SJCRH30 (cell line): ENCODE data around the gene CALML3. TPM values are rescaled to one million over a fixed set of nuclear protein-coding genes. Genes with fewer than 3 reads are reported as not detected.

ENCODE experiments used
- DNase-seq, 2 experiments: peaks; one replicate each; pipeline ENCODE4 v3.0.0-alpha.2; 2015 to 2020
- H3K27ac ChIP-seq: fragments of 250-450 bp; sonication (Bioruptor Pico); 2 replicates; pipeline ENCODE4 v1.5.1; 2020; ENCODE audit warnings: mild to moderate bottlenecking, moderate library complexity
- H3K27me3 ChIP-seq: fragments of 250-450 bp; sonication (Bioruptor Pico); 2 replicates; pipeline ENCODE4 v1.5.1; 2020; ENCODE audit warnings: mild to moderate bottlenecking, moderate library complexity
- H3K36me3 ChIP-seq: fragments of 250-450 bp; sonication (Bioruptor Pico); 2 replicates; pipeline ENCODE4 v1.5.1; 2020; ENCODE audit warnings: mild to moderate bottlenecking, moderate library complexity
- H3K4me1 ChIP-seq: fragments of 250-450 bp; sonication (Bioruptor Pico); 2 replicates; pipeline ENCODE4 v1.5.1; 2020; ENCODE audit warnings: mild to moderate bottlenecking, moderate library complexity
- H3K4me3 ChIP-seq: fragments of 250-450 bp; sonication (Bioruptor Pico); 2 replicates; pipeline ENCODE4 v1.5.1; 2020; ENCODE audit warnings: mild to moderate bottlenecking, moderate library complexity
- H3K9me3 ChIP-seq: fragments of 250-450 bp; sonication (Bioruptor Pico); replicated peaks from 2 replicates; pipeline ENCODE4 v1.5.1; 2020; ENCODE audit warnings: mild to moderate bottlenecking, moderate library complexity
- total RNA-seq: library from RNA; depleted of rRNA; stranded (reverse); fragments of >200 nt; shearing (Covaris generic); gene quantifications from 2 replicates; pipeline ENCODE4 v1.2.3, GENCODE V29; 2014

CALML3 gene
- total RNA-seq, 1 experiment from 2014 or later = not detected

DNA sequence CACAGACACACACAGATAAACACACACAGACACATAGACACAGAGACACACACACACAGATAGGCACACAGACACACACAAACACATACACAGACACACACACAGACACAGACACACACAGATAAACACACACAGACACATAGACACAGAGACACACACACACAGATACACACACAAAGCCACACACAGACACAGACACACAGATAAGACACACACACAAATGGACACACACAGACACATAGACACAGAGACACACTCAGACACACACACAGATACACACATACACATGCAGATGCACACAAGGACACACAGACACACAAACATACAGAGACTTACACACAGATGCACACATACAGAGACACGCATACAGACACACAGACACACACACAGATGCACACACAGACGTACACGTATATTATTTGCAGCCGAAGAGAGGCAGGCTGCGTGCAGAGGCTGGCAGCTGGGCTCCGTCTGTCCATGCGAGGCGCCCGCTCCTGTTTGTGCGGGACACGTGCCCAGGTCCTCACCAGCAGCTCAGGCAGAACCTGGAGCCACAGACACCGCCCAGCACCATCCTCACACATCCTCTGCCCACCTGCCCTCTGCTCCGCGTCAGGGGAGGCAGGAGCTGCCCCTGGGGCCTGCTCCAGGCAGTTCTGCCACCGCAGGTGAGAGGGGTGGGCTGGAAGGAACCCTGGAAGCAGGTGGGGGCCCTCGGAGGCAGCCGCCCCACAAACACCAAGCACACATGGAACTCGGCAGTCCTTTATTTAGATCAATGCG, 26.6 kb upstream of the CALML3 start:
- Histone ChIP-seq H3K4me3 (no peak overlapping the region), H3K9me3 (no peaks in the 10 kb centered on the region), H3K27ac (no peak overlapping the region), H3K36me3 (no peaks in the 10 kb centered on the region), H3K4me1 (no peaks in the 10 kb centered on the region), H3K27me3 (no peaks in the 10 kb centered on the region)
- DNase-seq = no peak

DNA sequence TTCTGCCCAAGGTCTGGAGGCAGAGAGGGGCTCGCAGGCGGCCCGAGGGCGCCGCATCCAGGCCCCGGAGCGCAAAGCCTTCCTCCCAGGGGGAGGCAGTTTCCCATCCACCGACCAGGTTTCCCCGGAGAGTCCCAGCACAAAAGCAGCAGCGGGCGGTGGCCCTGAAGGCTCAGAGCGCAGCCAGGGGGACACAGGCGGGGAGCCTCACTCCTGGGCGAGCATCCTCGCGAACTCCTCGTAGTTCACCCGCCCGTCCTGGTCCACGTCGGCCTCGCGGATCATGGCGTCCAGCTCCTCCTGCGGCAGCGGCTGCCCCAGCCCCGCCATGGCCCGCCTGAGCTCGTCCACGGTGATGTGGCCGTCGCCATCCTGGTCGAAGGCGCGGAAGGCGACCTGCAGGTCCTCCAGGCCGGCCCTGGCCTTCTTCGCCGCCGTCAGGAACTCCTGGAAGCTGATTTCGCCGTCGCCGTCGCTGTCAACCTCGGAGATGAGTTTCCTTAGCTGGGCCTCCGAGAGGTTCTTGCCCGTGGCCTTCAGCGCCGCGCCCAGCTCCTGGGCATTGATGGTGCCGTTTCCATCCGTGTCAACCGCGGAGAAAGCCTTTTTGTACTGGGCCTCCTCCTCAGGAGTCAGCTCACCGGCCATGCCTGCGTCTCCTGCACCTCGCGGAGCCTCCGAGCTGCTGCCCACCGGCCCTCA, 25.8 kb upstream of the CALML3 start:
- no peaks in the 10 kb centered on the region for H3K36me3 ChIP-seq
- H3K9me3 ChIP-seq = no peaks in the 10 kb centered on the region
- no peaks in the 10 kb centered on the region for H3K27me3 ChIP-seq
- no peaks in the 10 kb centered on the region for H3K4me1 ChIP-seq
- DNase-seq = no peak
- H3K4me3 ChIP-seq = no peak overlapping the region
- no peak overlapping the region for H3K27ac ChIP-seq

DNA sequence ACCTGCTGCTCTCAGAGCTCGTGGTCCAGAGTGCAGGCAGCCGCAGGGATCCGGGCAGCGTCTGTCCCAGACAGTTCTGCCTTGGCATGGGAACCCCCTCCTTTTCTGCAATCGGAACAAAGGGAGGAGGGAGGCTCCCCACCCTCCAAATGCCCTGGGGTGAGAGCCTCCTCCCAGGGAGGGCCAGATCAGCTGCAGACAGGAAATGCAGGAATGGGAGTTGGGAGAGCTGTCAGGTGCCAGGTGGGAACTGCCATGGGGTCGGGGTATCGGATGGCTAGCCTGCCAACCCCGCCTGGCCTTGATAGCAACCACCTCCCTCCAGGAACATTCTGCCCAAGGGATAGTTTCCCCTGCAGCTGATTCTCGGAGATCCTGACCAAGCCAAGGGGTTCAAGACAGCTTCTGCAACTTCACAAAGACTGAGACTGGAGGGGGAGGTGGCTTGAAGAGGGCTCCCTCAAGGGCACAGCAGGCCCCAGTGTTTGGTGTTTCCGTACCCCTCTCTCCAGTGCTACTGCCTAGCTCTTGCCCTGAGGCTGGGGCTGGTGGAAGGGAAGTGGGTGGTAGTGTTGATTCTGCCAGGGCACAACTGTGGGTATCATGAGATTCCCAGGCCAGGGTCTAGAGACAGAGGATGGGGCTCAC, 25.1 kb upstream of the CALML3 start, which contains the start of gene CALML5:
Gene CALML5, minus strand, starts transcription at position 78 of the 648 bp plus-strand sequence. CDS start 132 bp downstream, outside the sequence.
- H3K4me1 ChIP-seq = no peaks in the 10 kb centered on the region
- no peak for DNase-seq
- no peaks in the 10 kb centered on the region for H3K27me3 ChIP-seq
- no peak within 1 kb of the TSS for H3K4me3 ChIP-seq
- no peaks in the 10 kb centered on the region for H3K36me3 ChIP-seq
- no peak within 1 kb of the TSS for H3K27ac ChIP-seq
- H3K9me3 ChIP-seq = no peaks in the 10 kb centered on the region

- no peak overlapping the region for H3K27ac ChIP-seq
- H3K4me3 ChIP-seq = no peak overlapping the region
- no peaks in the 10 kb centered on the region for H3K9me3 ChIP-seq
These were observed 24.5 kb upstream of the CALML3 start for GRCh38 chr10:5500162-5500670.

GRCh38 chr10:5500910-5501309, 23.9 kb upstream of the CALML3 start:
- peak in 1 of 2 experiments; percentile 20 for DNase-seq
- H3K4me1 ChIP-seq = no peaks in the 10 kb centered on the region
- H3K9me3 ChIP-seq = no peaks in the 10 kb centered on the region
- H3K36me3 ChIP-seq = no peaks in the 10 kb centered on the region
- H3K27ac ChIP-seq = no peak overlapping the region
- H3K27me3 ChIP-seq = no peaks in the 10 kb centered on the region
- no peak overlapping the region for H3K4me3 ChIP-seq

More at GRCh38 chr10:5500162-5500670, 24.5 kb upstream of the CALML3 start:
- no peaks in the 10 kb centered on the region for H3K36me3 ChIP-seq
- no peaks in the 10 kb centered on the region for H3K4me1 ChIP-seq
- DNase-seq = no peak
- no peaks in the 10 kb centered on the region for H3K27me3 ChIP-seq

- Histone ChIP-seq H3K36me3 (no peaks in the 10 kb centered on the region), H3K9me3 (no peaks in the 10 kb centered on the region), H3K27me3 (no peaks in the 10 kb centered on the region), H3K4me3 (no peak overlapping the region), H3K27ac (no peak overlapping the region), H3K4me1 (no peaks in the 10 kb centered on the region)
- DNase-seq = no peak
These were observed 22.7 kb upstream of the CALML3 start for GRCh38 chr10:5502061-5502521.

- no peaks in the 10 kb centered on the region for H3K27me3 ChIP-seq
These were observed 21.9 kb upstream of the CALML3 start for GRCh38 chr10:5502571-5503476.

DNA sequence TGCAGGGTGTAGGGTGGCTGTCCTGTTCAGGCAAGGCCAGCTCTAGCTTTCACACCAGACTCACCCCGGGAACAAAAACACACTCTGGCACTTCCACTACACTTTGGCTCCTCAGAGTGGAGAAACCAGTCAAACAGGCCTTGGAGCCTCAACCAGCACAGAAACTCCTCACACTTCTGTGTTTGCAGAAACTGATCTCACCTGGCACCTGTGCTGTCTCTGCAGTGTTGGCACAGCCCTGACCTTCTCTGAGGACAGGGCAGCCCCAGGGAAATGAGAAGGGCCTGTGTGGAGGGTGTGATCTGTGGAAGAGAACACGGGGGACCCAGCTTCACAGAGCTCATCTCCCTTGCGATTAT, 21.3 kb upstream of the CALML3 start:
- Histone ChIP-seq H3K36me3 (no peaks in the 10 kb centered on the region), H3K4me1 (no peaks in the 10 kb centered on the region), H3K9me3 (no peaks in the 10 kb centered on the region), H3K27ac (no peak overlapping the region), H3K27me3 (no peaks in the 10 kb centered on the region), H3K4me3 (no peak overlapping the region)
- DNase-seq = no peak

More at GRCh38 chr10:5502571-5503476, 21.9 kb upstream of the CALML3 start:
- H3K4me3 ChIP-seq = no peak overlapping the region
- H3K36me3 ChIP-seq = no peaks in the 10 kb centered on the region
- DNase-seq = no peak
- no peaks in the 10 kb centered on the region for H3K9me3 ChIP-seq
- H3K27ac ChIP-seq = no peak overlapping the region
- no peaks in the 10 kb centered on the region for H3K4me1 ChIP-seq

DNA sequence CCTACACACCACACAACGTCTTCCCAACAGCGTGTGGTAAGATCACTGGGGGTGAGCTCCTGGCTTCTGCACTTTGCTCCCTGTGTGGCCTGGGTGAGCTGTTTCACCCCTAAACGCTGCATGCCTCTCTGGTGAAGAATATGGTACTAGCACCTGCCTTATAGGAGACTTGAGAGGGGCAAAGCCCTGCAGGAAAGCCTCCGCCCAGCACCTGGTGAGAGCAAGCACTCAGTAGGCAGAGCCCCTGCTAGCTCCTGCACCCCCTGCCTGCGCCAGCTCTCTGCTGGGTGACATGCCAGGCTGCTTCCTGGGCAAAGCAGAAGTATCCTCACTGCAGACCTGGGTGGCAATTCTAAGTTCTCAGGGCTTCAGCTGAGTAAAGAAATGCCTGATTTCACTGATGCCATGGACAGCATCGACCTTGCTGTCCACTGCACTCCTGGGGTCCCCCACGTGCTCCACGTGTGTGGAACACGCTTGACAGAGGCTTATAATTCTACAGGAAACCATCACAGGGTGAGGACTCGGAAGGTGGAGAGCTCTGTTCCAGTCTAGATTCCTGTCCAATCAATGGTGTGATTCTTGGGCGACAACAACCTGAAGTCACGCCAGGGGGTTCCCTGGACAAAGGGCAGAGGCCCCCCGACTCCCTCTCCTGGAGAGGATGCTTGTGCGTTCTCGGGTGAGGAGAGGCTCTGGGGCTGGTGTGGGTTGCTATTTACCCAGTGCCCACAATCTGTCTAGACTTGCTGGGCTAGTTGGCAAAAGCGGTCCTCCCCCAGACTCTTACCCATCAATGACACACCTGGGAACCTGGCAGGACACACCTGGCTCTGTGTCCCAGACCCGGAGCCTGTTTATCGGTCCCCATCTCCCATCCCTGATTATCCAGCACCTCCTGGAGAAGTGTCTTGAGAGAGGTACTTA, 20.4 kb upstream of the CALML3 start:
- DNase-seq = no peak

GRCh38 chr10:5506246-5506645, 18.5 kb upstream of the CALML3 start:
- no peak for DNase-seq
- Histone ChIP-seq H3K4me1 (no peaks in the 10 kb centered on the region), H3K36me3 (no peaks in the 10 kb centered on the region), H3K4me3 (no peak overlapping the region), H3K27ac (no peak overlapping the region), H3K27me3 (no peaks in the 10 kb centered on the region), H3K9me3 (no peaks in the 10 kb centered on the region)

More for the DNA sequence above, 20.4 kb upstream of the CALML3 start:
- Histone ChIP-seq H3K27ac (no peak overlapping the region), H3K36me3 (no peaks in the 10 kb centered on the region), H3K4me1 (no peaks in the 10 kb centered on the region), H3K27me3 (no peaks in the 10 kb centered on the region), H3K4me3 (no peak overlapping the region), H3K9me3 (no peaks in the 10 kb centered on the region)

- DNase-seq = no peak
- no peaks in the 10 kb centered on the region for H3K27me3 ChIP-seq
- no peak overlapping the region for H3K27ac ChIP-seq
- H3K4me3 ChIP-seq = no peak overlapping the region
- no peaks in the 10 kb centered on the region for H3K9me3 ChIP-seq
- no peaks in the 10 kb centered on the region for H3K4me1 ChIP-seq
- no peaks in the 10 kb centered on the region for H3K36me3 ChIP-seq
These were observed 17.8 kb upstream of the CALML3 start for GRCh38 chr10:5506751-5507648.

DNA sequence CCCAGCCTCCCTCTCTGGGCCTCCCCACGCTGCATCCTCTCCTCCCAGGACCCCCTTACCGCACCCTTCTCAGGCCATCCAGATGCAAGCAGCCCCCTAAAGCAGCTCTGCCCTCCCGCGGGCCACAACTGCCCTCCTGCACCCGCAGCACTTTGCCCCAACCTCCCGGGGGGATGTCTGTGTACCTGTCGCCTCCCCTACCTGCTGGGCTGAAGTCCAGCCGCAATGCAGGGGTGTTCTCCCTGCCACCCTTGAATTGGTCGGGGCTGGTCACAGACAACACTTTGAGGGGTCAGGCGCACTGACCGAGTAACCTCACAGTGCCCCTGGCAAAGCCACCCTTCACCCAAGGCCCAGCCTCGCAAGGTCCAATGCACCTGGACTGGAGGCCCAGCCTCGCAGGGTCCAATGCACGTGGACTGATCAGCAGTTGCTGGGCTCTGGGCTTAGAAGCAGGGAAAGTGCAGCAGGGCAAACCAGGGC, 17.1 kb upstream of the CALML3 start:
- Histone ChIP-seq H3K27ac (no peak overlapping the region), H3K4me1 (no peaks in the 10 kb centered on the region), H3K4me3 (no peak overlapping the region), H3K9me3 (no peaks in the 10 kb centered on the region), H3K36me3 (no peaks in the 10 kb centered on the region), H3K27me3 (no peaks in the 10 kb centered on the region)
- DNase-seq = no peak
